ENCODE measurements around the gene MUC5B.

GRCh38 chr11:1292644-1293618 is 70.1 kb downstream of the MUC5B start:
- TF ChIP-seq CTCF (IDR thresholded peaks at IDR 0.05; ENCODE audit: low read depth, low read length, missing input control) (no peak), ZBTB33 (IDR thresholded peaks at IDR 0.05) (no peak), MAX (IDR thresholded peaks at IDR 0.05) (no peak), RAD21 (IDR thresholded peaks at IDR 0.05) (no peak), REST (IDR thresholded peaks at IDR 0.05) (no peak), JUND (IDR thresholded peaks at IDR 0.05) (no peak), TAF1 (conservative IDR thresholded peaks at IDR 0.05) (no peak), SP1 (IDR thresholded peaks at IDR 0.05) (no peak), YY1 (IDR thresholded peaks at IDR 0.05) (no peak), ATF3 (IDR thresholded peaks at IDR 0.05) (no peak), EGR1 (IDR thresholded peaks at IDR 0.05; ENCODE audit: low read depth in 2 of 2) (no peak)

All from liver (tissue), 3 donors.